Activated CD4-positive, alpha-beta T cell treated with anti-CD3 and anti-CD28 coated beads, Interleukin-2, amount 10 ng/mL, durations not matched to agents 24 days and 14 days (primary cell): ENCODE measurements around the gene FBLN5. TPM values are rescaled to one million over a fixed set of nuclear protein-coding genes. Genes with fewer than 3 reads are reported as not detected.

ENCODE experiments used
- DNase-seq: peaks from one replicate; pipeline ENCODE4 v3.0.0; 2022
- H3K27ac Mint-ChIP-seq: one replicate; pipeline ENCODE4 v1.8.0; 2022; ENCODE audit warnings: mild to moderate bottlenecking, mixed read lengths
- H3K27me3 Mint-ChIP-seq: one replicate; pipeline ENCODE4 v1.8.0; 2022; ENCODE audit warnings: mixed read lengths
- H3K36me3 Mint-ChIP-seq: one replicate; pipeline ENCODE4 v1.8.0; 2022; ENCODE audit warnings: low read depth, mild to moderate bottlenecking, mixed read lengths
- H3K4me1 Mint-ChIP-seq: one replicate; pipeline ENCODE4 v1.8.0; 2021; ENCODE audit warnings: mixed read lengths
- H3K4me3 Mint-ChIP-seq: one replicate; pipeline ENCODE4 v1.8.0; 2022; ENCODE audit warnings: mild to moderate bottlenecking, moderate library complexity, mixed read lengths
- H3K9me3 Mint-ChIP-seq: one replicate; pipeline ENCODE4 v1.8.0; 2021; ENCODE audit warnings: mixed read lengths
- intact Hi-C: fragments of 100-400 bp; cut with micrococcal nuclease; formaldehyde crosslinking; loops from one replicate; pipeline ENCODE4 v1.15.1; 2023
- total RNA-seq: library from RNA; stranded (reverse); gene quantifications from 2 replicates; pipeline ENCODE4 v1.2.3, GENCODE V29; 2022

The FBLN5 gene
- total RNA-seq, 1 donor from 2014 or later: 0.68 TPM

DNA sequence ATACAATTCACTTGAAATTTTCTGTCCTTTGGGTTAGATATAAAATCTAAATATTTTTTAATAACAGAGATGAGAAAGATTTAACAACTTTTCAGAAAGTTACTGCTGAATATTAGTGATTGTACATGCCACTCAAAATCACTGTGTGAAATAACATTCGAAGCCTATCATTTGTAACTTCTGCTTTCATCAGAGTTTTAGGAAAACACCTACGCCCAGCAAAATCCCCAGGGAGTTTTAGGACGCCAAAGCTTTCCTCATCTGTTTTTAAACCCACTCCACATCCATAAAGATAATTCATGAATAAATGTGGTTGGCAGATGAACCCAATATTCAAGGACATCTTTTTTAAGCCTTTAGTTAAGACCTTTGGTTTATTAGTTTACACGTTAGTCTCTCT lies 104.1 kb downstream of the FBLN5 start:
- Mint-ChIP-seq H3K4me3 (no peak overlapping the region), H3K36me3 (peaks cover 75% of the 10 kb centered on the region), H3K4me1 (peaks cover 28% of the 10 kb centered on the region), H3K9me3 (no peaks in the 10 kb centered on the region), H3K27me3 (no peaks in the 10 kb centered on the region), H3K27ac (no peak overlapping the region)
- intact Hi-C loops: no loop called here
- no peak for DNase-seq

DNA sequence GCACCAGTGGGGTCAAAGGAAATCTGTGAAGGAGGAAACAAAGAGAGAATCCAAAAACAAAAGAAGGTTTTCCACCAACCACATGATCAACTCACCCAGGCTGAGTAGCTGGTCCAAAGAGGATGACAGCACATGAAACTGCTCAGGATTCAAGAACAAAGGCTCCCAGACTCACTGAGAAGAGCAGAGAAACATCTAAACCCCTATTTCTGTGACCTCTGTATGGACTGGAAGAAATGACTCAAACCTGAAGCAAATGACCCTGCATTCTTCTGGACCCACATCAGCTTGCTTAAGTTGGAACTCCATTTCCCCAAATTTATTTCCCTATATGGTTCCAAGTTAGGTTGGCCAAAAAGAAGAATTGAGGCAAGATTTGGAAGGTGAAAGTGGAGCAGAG lies 106.4 kb downstream of the FBLN5 start:
- DNase-seq: peak; percentile 51
- intact Hi-C loops: no loop called here
- Mint-ChIP-seq H3K4me3 (no peak overlapping the region), H3K36me3 (peaks cover 71% of the 10 kb centered on the region), H3K9me3 (no peaks in the 10 kb centered on the region), H3K27ac (no peak overlapping the region), H3K4me1 (peaks cover 43% of the 10 kb centered on the region), H3K27me3 (peaks cover 1% of the 10 kb centered on the region)

DNA sequence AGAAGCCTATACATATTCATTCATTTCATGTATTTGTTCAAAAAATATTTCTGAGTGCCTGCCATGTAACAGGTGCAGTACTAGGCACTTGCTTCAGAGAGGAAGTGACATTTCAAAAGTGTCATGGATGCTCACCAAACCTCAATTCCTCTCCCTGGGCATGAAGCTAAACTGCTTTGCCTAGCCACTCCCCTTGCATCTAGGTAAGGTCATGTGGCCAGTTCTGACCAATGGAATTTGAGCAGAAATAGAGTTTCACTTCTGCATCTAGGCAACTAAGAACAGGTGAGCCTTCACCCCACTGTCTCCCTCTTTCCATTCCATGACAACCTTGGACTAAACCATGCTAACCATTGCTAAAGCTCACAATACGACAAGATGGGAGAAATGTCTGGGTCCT lies 107.7 kb downstream of the FBLN5 start:
- peaks cover 65% of the 10 kb centered on the region for H3K36me3 Mint-ChIP-seq
- peaks cover 47% of the 10 kb centered on the region for H3K4me1 Mint-ChIP-seq
- no peaks in the 10 kb centered on the region for H3K9me3 Mint-ChIP-seq
- no peak overlapping the region for H3K27ac Mint-ChIP-seq
- H3K27me3 Mint-ChIP-seq: peaks cover 7% of the 10 kb centered on the region
- peak; percentile 66 for DNase-seq
- no peak overlapping the region for H3K4me3 Mint-ChIP-seq
- intact Hi-C loops: loop anchor here (10.0 kb wide), 1 partner anchor 285 kb away; the partner anchor contains the start of genes CPSF2 and NDUFB1

DNA sequence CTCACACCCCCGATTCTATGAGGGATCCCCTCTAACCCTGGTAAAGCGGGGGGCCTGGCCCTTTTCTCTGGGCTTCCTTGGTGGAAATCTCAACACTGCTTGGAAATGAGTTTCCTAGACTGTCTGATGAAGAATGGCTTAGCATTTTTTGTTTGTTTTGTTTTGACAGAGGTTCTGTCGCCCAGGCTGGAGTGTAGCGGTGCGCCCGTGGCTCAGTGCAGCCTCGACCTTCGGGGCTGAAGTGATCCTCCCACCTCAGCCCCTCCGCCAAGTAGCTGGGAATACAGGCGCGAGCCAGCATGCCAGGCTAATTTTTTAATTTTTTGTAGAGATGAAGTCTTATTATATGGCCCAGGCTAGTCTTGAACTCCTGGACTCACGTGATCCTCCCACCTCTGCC lies 110.4 kb downstream of the FBLN5 start:
- H3K27ac Mint-ChIP-seq: peak overlapping the region; percentile 68
- peak overlapping the region; percentile 93 for H3K4me3 Mint-ChIP-seq
- no peaks in the 10 kb centered on the region for H3K9me3 Mint-ChIP-seq
- peaks cover 11% of the 10 kb centered on the region for H3K27me3 Mint-ChIP-seq
- H3K4me1 Mint-ChIP-seq: peaks cover 57% of the 10 kb centered on the region
- H3K36me3 Mint-ChIP-seq: peaks cover 55% of the 10 kb centered on the region
- intact Hi-C loops: loop anchor here (2.0 to 10.0 kb wide), 2 partner anchors 36 to 288 kb away; partner anchors contain the start of genes CPSF2 and NDUFB1
- DNase-seq: no peak

DNA sequence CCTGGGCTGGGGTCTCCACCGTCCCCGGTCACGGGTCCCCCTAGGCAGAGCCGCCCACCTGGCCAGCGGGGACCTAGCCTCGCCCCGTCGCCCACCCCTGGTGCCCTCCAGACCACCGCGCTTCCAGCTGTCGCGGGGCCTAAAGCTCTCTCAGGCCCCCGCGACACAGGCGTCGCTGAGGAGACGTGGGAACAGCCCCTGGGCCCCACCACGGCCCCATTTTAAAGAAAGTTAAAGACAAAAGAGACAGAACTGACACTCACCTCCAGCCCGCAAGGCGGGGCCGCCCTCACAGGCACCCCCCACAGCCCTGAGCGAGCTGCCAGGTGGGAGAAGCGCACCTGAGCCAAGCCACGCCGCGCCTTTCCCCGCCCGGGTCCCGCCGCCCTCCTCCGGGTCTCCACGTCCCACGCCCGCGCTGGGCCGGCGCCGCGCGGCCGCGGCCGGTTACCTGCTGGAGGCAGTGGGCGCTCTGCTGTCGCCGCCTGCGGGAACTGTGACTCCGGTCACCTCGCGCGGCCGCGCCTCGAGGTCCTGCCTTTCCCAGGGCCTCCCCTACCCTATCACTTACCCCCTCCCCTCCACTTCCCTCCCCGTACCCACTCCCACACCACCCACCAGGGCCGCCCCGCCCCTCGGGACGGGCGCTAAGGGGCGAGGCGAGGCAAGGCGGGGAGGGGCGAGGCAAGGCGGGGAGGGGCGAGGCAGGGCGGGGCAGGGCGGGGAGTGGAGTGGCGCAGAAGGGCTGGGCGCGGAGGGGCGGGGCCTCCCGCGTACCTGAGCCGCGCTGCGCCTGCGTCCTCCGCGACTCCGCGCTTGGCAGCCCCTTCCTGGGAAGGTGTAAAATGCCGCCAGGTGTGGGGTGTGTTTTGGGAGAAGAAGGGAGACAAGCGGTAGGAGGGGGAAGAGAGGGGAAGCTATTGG lies 111.3 kb downstream of the FBLN5 start:
- H3K36me3 Mint-ChIP-seq: peaks cover 50% of the 10 kb centered on the region
- peaks cover 50% of the 10 kb centered on the region for H3K4me1 Mint-ChIP-seq
- peak overlapping the region; percentile 93 for H3K4me3 Mint-ChIP-seq
- no peaks in the 10 kb centered on the region for H3K9me3 Mint-ChIP-seq
- intact Hi-C loops: loop anchor here (2.0 to 10.0 kb wide), 2 partner anchors 37 to 289 kb away; partner anchors contain the start of genes CPSF2 and NDUFB1
- H3K27ac Mint-ChIP-seq: peak overlapping the region; percentile 68
- H3K27me3 Mint-ChIP-seq: peaks cover 11% of the 10 kb centered on the region
- DNase-seq: peak; percentile 89

DNA sequence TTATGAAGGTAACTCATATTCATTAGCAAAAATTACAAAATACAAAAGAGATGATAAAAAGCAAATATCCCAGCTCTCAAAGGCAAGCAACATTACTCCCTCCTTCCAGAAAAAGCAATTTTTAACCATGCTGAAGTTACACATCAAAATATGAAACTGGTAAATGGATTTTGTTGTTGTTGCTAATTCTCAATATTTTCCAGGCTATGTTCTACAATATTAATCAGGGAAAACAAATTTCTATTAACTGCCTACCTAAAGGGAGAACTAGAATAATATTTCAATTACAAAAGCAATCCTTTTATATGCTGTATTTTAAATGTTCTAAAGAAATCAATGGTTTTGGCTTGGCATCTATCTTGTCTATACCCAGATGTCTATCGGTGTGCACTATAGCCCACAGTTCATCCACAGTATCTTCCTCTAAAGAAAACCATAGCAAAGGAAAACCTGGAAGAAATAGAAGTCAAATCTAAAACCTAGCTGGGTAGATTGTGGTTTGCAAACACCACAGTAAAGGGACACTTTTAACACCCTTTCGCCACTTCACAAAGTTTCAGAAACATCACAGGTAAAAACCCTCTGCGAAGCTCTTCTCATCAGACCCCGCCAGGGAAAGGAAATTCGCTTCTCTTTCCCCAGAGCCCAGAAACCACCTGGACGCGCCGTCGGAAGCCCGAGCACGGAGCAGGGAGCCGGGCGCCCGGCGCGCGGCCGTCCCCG lies 112.1 kb downstream of the FBLN5 start:
- Mint-ChIP-seq H3K27me3 (peaks cover 11% of the 10 kb centered on the region), H3K27ac (peak overlapping the region; percentile 38), H3K4me1 (peaks cover 47% of the 10 kb centered on the region), H3K4me3 (peak overlapping the region; percentile 93), H3K36me3 (peaks cover 46% of the 10 kb centered on the region), H3K9me3 (no peaks in the 10 kb centered on the region)
- peak; percentile 71 for DNase-seq
- intact Hi-C loops: loop anchor here (10.0 kb wide), 1 partner anchor 289 kb away; the partner anchor contains the start of genes CPSF2 and NDUFB1

DNA sequence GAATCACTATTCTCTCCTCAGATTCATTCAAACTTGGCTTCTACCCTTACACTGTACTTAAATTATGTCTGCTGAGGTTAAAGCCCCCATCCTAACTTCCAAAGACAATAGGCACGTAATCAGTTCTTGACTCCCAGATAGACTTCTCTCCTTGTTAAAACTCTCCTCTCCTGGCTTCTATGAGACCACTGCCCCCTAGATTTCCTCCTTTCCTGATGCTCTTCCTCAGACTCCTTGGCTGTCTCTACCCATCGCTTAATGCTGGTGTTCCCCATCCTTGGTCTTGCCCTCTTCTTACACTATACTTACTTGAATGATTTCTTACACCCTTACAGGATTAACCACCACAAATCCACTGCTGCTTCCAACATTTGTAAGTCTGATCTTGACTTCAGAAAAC lies 112.9 kb downstream of the FBLN5 start:
- peak overlapping the region; percentile 6 for H3K27ac Mint-ChIP-seq
- peaks cover 46% of the 10 kb centered on the region for H3K36me3 Mint-ChIP-seq
- H3K27me3 Mint-ChIP-seq: peaks cover 11% of the 10 kb centered on the region
- peaks cover 53% of the 10 kb centered on the region for H3K4me1 Mint-ChIP-seq
- H3K9me3 Mint-ChIP-seq: no peaks in the 10 kb centered on the region
- no peak for DNase-seq
- no peak overlapping the region for H3K4me3 Mint-ChIP-seq
- intact Hi-C loops: loop anchor here (10.0 kb wide), 1 partner anchor 290 kb away; the partner anchor contains the start of genes CPSF2 and NDUFB1

DNA sequence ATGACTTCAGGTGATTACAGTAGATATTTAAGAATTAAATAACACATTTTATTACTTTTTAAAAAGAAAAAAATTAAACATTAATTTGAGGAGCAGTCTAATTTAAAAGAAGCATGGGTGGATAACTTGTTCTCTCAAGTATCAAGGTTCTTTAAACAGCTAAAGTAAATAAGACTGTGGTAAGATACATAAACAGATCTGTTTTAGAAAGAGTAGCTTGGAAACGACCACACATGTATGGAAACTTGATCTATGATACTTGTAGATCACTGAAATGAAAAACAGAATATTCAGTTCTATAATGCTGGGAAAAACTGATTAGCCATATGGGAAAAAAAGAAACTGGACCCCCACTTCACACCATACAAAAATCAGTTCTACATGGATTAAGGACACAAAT lies 116.2 kb downstream of the FBLN5 start:
- peaks cover 32% of the 10 kb centered on the region for H3K4me1 Mint-ChIP-seq
- H3K9me3 Mint-ChIP-seq: peaks cover 5% of the 10 kb centered on the region
- no peak overlapping the region for H3K27ac Mint-ChIP-seq
- peaks cover 9% of the 10 kb centered on the region for H3K27me3 Mint-ChIP-seq
- peaks cover 40% of the 10 kb centered on the region for H3K36me3 Mint-ChIP-seq
- no peak for DNase-seq
- intact Hi-C loops: loop anchor here (10.0 kb wide), 1 partner anchor 293 kb away; the partner anchor contains the start of genes CPSF2 and NDUFB1
- H3K4me3 Mint-ChIP-seq: no peak overlapping the region

DNA sequence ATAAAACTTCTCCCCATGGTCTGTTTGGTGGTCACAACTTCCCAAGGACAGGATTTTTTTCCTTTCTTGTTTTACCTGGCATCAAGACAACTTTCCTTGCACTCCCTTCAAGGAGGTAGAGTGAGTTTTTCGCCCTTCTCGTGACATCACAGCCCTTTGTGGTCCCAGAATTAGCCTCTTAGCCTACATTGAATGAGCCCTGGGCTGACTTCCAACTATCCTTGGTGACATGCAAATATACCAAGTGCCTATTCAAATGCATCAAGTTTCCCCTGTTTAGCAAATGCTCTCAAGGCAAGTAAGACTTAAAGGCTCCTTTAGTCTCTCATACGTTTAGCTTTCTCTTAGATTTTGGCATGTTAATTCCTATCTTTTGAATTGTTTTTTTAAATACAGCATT lies 116.7 kb downstream of the FBLN5 start:
- DNase-seq: no peak
- peaks cover 9% of the 10 kb centered on the region for H3K27me3 Mint-ChIP-seq
- peaks cover 41% of the 10 kb centered on the region for H3K36me3 Mint-ChIP-seq
- peaks cover 32% of the 10 kb centered on the region for H3K4me1 Mint-ChIP-seq
- H3K9me3 Mint-ChIP-seq: peaks cover 5% of the 10 kb centered on the region
- H3K27ac Mint-ChIP-seq: no peak overlapping the region
- no peak overlapping the region for H3K4me3 Mint-ChIP-seq
- intact Hi-C loops: loop anchor here (10.0 kb wide), 1 partner anchor 294 kb away; the partner anchor contains the start of genes CPSF2 and NDUFB1

DNA sequence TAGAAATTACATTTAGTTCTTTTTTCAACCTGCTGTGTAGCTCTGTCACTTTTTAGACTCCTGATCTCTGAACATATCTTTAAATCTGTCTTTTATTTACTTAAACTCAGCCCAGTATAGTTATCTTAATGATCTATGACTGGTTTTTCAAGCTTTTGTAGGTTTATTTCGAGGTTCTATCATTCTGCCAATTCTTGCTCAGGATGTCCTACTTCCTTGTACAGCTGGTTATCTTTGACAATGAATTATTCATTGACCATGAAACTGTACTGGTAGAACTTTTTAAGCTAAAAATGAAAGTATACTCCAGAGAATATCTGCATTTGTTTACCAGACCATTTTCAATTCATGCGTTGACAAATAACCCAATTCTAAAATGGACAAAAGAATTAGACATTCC lies 118.0 kb downstream of the FBLN5 start:
- Mint-ChIP-seq H3K4me3 (no peak overlapping the region), H3K27ac (no peak overlapping the region), H3K36me3 (peaks cover 44% of the 10 kb centered on the region), H3K4me1 (peaks cover 27% of the 10 kb centered on the region), H3K27me3 (peaks cover 1% of the 10 kb centered on the region), H3K9me3 (peaks cover 5% of the 10 kb centered on the region)
- intact Hi-C loops: no loop called here
- no peak for DNase-seq

DNA sequence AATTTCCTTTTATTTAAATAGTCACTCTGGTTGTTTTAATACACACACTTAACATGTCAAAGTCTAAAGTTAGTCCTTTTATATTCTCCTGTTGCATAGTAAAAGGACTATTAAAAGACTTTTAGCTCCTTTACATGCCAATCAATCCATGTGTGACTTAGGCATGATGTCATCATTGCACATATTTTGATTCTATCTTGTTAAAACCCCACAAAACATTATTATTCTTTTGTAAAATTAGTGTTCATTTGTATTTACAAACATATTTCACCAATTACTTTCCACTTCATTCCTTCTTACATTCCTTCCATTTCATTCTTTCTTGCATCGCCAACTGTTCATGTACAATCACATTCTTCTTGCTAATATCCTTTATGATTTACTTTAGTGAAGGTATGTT lies 119.7 kb downstream of the FBLN5 start:
- no peak overlapping the region for H3K27ac Mint-ChIP-seq
- no peak overlapping the region for H3K4me3 Mint-ChIP-seq
- peaks cover 15% of the 10 kb centered on the region for H3K4me1 Mint-ChIP-seq
- H3K36me3 Mint-ChIP-seq: peaks cover 46% of the 10 kb centered on the region
- H3K27me3 Mint-ChIP-seq: no peaks in the 10 kb centered on the region
- H3K9me3 Mint-ChIP-seq: peaks cover 5% of the 10 kb centered on the region
- DNase-seq: no peak
- intact Hi-C loops: no loop called here
